ENCODE measurements around the gene SLC25A21. TPM values are rescaled to one million over a fixed set of nuclear protein-coding genes. Genes with fewer than 3 reads are reported as not detected.
"Not testable (repeated sequence)": the region's sequence is repeated elsewhere in the genome, so short reads cannot be mapped to it uniquely, and the experiment has no call there.

The SLC25A21 gene
- total RNA-seq, 1 donor from 2014 or later = not detected

GRCh38 chr14:37019488-37019887 is 152.9 kb downstream of the SLC25A21 start:
- no peak overlapping the region for H3K4me3 Mint-ChIP-seq
- H3K9me3 Mint-ChIP-seq = no peaks in the 10 kb centered on the region
- intact Hi-C loops (cut with micrococcal nuclease) = no loop called here
- no peaks in the 10 kb centered on the region for H3K27me3 Mint-ChIP-seq
- DNase-seq = no peak
- H3K4me1 Mint-ChIP-seq = no peaks in the 10 kb centered on the region
- no peaks in the 10 kb centered on the region for H3K36me3 Mint-ChIP-seq (ENCODE audit: low read depth)
- no peak overlapping the region for H3K27ac Mint-ChIP-seq

GRCh38 chr14:37018571-37019240 is 153.7 kb downstream of the SLC25A21 start:
- no peaks in the 10 kb centered on the region for H3K4me1 Mint-ChIP-seq
- H3K36me3 Mint-ChIP-seq (ENCODE audit: low read depth) = no peaks in the 10 kb centered on the region
- H3K27me3 Mint-ChIP-seq = no peaks in the 10 kb centered on the region
- H3K27ac Mint-ChIP-seq = no peak overlapping the region
- intact Hi-C loops (cut with micrococcal nuclease) = no loop called here
- no peak for DNase-seq
- H3K4me3 Mint-ChIP-seq = no peak overlapping the region
- H3K9me3 Mint-ChIP-seq = no peaks in the 10 kb centered on the region

- no peak for DNase-seq
- Mint-ChIP-seq H3K4me1 (no peaks in the 10 kb centered on the region), H3K4me3 (no peak overlapping the region), H3K9me3 (no peaks in the 10 kb centered on the region), H3K36me3 (ENCODE audit: low read depth) (no peaks in the 10 kb centered on the region), H3K27me3 (no peaks in the 10 kb centered on the region), H3K27ac (no peak overlapping the region)
- intact Hi-C loops (cut with micrococcal nuclease) = no loop called here
These were observed 159.3 kb downstream of the SLC25A21 start for GRCh38 chr14:37013078-37013477.

GRCh38 chr14:36998686-36999085 is 173.7 kb downstream of the SLC25A21 start:
- H3K36me3 Mint-ChIP-seq (ENCODE audit: low read depth) = no peaks in the 10 kb centered on the region
- H3K27ac Mint-ChIP-seq = no peak overlapping the region
- DNase-seq = no peak
- intact Hi-C loops (cut with micrococcal nuclease) = no loop called here
- no peaks in the 10 kb centered on the region for H3K4me1 Mint-ChIP-seq
- no peaks in the 10 kb centered on the region for H3K9me3 Mint-ChIP-seq
- H3K27me3 Mint-ChIP-seq = no peaks in the 10 kb centered on the region
- H3K4me3 Mint-ChIP-seq = no peak overlapping the region

- no peak for DNase-seq
- intact Hi-C loops (cut with micrococcal nuclease) = no loop called here
- no peaks in the 10 kb centered on the region for H3K36me3 Mint-ChIP-seq (ENCODE audit: low read depth)
- no peak overlapping the region for H3K27ac Mint-ChIP-seq
- no peaks in the 10 kb centered on the region for H3K27me3 Mint-ChIP-seq
- H3K4me1 Mint-ChIP-seq = no peaks in the 10 kb centered on the region
- H3K4me3 Mint-ChIP-seq = no peak overlapping the region
- no peaks in the 10 kb centered on the region for H3K9me3 Mint-ChIP-seq
These were observed 174.6 kb downstream of the SLC25A21 start for GRCh38 chr14:36997843-36998242.

- Mint-ChIP-seq H3K27me3 (no peaks in the 10 kb centered on the region), H3K27ac (no peak overlapping the region), H3K4me3 (no peak overlapping the region), H3K36me3 (ENCODE audit: low read depth) (no peaks in the 10 kb centered on the region), H3K4me1 (no peaks in the 10 kb centered on the region), H3K9me3 (no peaks in the 10 kb centered on the region)
- DNase-seq = no peak
- intact Hi-C loops (cut with micrococcal nuclease) = no loop called here
These were observed 175.4 kb downstream of the SLC25A21 start for GRCh38 chr14:36996857-36997590.

DNA sequence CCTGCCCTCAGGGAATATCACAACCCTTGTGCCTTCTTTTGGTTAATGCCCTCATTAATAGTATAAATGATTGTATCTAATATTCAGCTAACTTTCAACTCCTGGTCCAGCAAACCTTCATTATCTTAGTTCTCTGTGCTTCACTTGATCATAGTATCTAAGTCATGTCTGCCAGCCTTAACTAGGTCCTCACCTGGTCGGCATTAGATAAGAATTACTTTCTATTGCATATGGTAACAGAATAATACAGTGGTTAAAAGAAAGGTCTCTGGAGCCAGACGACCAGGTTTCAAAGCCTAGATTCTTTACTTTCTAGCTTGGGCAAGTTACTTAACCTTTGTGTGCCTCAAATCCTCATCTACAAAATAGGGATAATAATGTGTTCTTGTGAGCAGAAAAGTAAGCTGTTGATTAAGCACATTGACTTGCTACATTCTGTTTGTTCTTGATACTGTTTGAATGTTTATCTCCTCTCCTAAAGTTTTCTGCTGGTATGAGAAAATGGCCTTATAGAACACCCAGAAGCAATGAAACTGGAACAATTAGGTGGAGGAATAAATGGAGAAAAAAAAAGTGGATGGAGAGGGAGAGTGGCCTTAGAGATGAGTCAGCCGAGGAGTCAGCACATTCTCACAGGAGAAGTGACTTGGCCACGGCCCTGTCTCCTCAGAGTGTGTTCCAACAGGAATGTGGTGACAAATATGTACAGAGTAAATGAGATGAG is 176.1 kb downstream of the SLC25A21 start:
- H3K27me3 Mint-ChIP-seq = no peaks in the 10 kb centered on the region
- H3K27ac Mint-ChIP-seq = no peak overlapping the region
- DNase-seq = no peak
- H3K4me3 Mint-ChIP-seq = no peak overlapping the region
- no peaks in the 10 kb centered on the region for H3K4me1 Mint-ChIP-seq
- no peaks in the 10 kb centered on the region for H3K9me3 Mint-ChIP-seq
- intact Hi-C loops (cut with micrococcal nuclease) = no loop called here
- no peaks in the 10 kb centered on the region for H3K36me3 Mint-ChIP-seq (ENCODE audit: low read depth)

- Mint-ChIP-seq H3K4me1 (no peaks in the 10 kb centered on the region), H3K27me3 (no peaks in the 10 kb centered on the region)
- DNase-seq = no peak
These were observed 182.6 kb downstream of the SLC25A21 start for GRCh38 chr14:36989806-36990205.

DNA sequence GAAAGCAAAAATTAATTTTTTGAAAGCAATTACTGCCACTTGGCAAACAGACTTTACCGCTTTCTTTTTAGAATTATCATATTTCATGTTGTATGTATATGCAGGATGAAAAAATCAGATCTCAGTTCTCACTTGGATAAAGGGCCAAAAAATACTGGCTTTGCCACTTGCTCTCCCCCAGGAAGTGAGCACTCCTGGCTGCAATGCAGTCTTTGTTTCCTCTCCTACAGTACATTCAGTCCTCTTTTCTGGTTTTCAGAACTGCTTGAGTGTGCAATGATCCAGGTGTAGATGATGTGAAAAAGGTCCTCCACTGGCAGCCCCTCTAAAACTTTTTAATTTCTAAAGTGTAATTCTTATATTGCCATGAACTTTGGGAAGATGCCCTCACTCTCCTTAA is 183.4 kb downstream of the SLC25A21 start:
- H3K27ac Mint-ChIP-seq = no peak overlapping the region
- DNase-seq = no peak
- no peaks in the 10 kb centered on the region for H3K36me3 Mint-ChIP-seq (ENCODE audit: low read depth)
- H3K9me3 Mint-ChIP-seq = no peaks in the 10 kb centered on the region
- H3K27me3 Mint-ChIP-seq = no peaks in the 10 kb centered on the region
- intact Hi-C loops (cut with micrococcal nuclease) = no loop called here
- no peaks in the 10 kb centered on the region for H3K4me1 Mint-ChIP-seq
- no peak overlapping the region for H3K4me3 Mint-ChIP-seq

More at GRCh38 chr14:36989806-36990205, 182.6 kb downstream of the SLC25A21 start:
- no peaks in the 10 kb centered on the region for H3K36me3 Mint-ChIP-seq (ENCODE audit: low read depth)
- H3K4me3 Mint-ChIP-seq = no peak overlapping the region
- no peak overlapping the region for H3K27ac Mint-ChIP-seq
- intact Hi-C loops (cut with micrococcal nuclease) = no loop called here
- H3K9me3 Mint-ChIP-seq = no peaks in the 10 kb centered on the region

DNA sequence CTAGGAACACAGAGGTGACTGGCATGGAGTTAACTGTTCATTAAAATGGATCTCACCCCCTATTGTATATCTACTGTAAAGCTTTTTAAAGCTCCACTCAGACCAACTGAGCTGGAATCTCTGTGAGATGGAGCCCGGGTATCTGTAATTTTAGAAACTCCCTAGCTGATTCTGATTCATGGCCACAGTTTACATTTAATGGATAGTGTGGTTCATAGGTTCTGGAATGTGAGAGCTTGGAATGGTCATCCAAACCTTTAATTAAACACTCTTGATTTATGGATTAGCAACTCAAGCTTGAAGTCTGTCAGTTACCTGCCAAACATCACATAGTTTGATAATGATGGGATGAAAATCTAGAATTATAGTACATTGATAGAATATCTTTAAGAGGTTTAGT is 183.8 kb downstream of the SLC25A21 start:
- DNase-seq = no peak
- Mint-ChIP-seq H3K27ac (no peak overlapping the region), H3K4me3 (no peak overlapping the region), H3K4me1 (no peaks in the 10 kb centered on the region), H3K36me3 (ENCODE audit: low read depth) (no peaks in the 10 kb centered on the region), H3K27me3 (no peaks in the 10 kb centered on the region), H3K9me3 (no peaks in the 10 kb centered on the region)
- intact Hi-C loops (cut with micrococcal nuclease) = no loop called here

DNA sequence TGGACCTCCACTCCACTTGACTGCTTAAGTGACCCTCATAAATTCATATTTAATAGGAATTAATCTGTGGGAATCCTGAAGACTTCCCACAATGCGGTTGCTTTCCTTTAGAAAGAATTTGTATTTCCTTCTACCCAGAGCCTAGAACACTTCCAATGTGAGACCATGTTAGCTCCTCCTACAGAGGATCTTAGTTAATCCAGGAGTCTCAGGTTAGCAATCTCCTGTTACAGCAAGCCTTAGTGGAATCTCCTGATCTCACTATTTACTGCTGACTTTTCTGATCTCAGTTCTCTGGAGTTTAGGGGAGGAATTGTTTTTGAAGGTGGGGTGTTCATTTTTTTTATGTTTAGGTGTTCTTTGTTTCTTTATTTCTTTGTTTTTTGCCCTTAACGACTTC is 186.0 kb downstream of the SLC25A21 start:
- DNase-seq = no peak
- H3K36me3 Mint-ChIP-seq (ENCODE audit: low read depth) = no peaks in the 10 kb centered on the region
- H3K4me3 Mint-ChIP-seq = no peak overlapping the region
- H3K4me1 Mint-ChIP-seq = no peaks in the 10 kb centered on the region
- H3K27me3 Mint-ChIP-seq = no peaks in the 10 kb centered on the region
- intact Hi-C loops (cut with micrococcal nuclease) = no loop called here
- H3K27ac Mint-ChIP-seq = no peak overlapping the region
- H3K9me3 Mint-ChIP-seq = no peaks in the 10 kb centered on the region

DNA sequence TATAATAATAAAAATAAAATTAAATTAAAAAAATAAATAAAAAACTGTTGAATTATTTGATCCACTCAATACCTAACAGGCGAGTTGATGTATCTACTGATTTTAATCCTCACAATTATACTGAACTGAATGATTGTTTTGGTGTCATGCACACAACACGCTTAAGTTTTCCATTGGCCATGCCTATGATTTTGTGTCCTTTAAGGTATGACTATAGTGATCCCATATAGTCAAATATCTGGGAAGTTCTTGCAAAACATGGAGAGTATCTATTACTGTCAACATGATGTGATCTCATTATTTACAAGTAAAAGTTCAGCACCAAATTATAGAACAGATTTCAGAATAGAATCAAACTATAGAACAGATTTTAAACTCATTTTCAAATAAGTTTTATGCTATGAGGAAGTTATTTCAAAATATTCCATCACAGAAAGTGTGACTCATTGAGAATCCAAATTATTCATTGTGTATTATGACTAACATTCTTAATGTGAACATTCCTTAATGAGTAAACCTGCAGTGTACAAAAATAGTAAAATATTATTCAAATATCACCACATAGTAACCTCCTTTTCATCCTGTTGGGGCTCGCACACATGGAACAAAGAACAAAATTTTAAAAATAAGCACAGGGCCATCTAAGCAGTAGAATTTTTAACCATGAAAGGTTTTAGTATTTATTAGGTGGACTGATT is 190.4 kb downstream of the SLC25A21 start:
- Mint-ChIP-seq H3K9me3 (peaks cover 3% of the 10 kb centered on the region), H3K4me3 (no peak overlapping the region), H3K36me3 (ENCODE audit: low read depth) (no peaks in the 10 kb centered on the region), H3K27me3 (no peaks in the 10 kb centered on the region), H3K27ac (no peak overlapping the region), H3K4me1 (no peaks in the 10 kb centered on the region)
- intact Hi-C loops (cut with micrococcal nuclease) = no loop called here
- no peak for DNase-seq

GRCh38 chr14:36980413-36980812 is 192.0 kb downstream of the SLC25A21 start:
- H3K36me3 Mint-ChIP-seq (ENCODE audit: low read depth); H3K27me3 Mint-ChIP-seq; H3K9me3 Mint-ChIP-seq; H3K4me1 Mint-ChIP-seq; H3K4me3 Mint-ChIP-seq; intact Hi-C loops (cut with micrococcal nuclease); DNase-seq; H3K27ac Mint-ChIP-seq: not testable (repeated sequence)

DNA sequence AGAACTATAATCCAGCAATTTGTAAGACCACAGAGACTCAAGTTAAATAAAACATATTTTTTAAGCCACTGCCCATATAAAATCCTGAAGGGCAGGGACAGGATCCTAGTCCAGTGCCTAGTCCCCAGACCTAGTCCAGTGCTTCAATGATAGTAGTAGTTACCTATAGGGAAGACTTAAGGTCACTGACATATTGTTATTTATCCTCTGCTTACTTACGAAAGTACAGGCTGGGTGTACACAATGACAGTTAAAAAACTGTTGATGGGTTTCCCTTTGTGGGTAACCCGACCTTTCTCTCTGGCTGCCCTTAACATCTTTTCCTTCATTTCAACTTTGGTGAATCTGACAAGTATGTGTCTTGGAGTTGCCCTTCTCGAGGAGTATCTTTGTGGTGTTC is 192.5 kb downstream of the SLC25A21 start:
- intact Hi-C loops (cut with micrococcal nuclease) = no loop called here
- Mint-ChIP-seq H3K4me1 (no peaks in the 10 kb centered on the region), H3K4me3 (no peak overlapping the region), H3K27ac (no peak overlapping the region), H3K36me3 (ENCODE audit: low read depth) (no peaks in the 10 kb centered on the region), H3K27me3 (no peaks in the 10 kb centered on the region), H3K9me3 (peaks cover 3% of the 10 kb centered on the region)
- no peak for DNase-seq
